ENCODE measurements around the gene PRKD1.
"Not testable (repeated sequence)": the region's sequence is repeated elsewhere in the genome, so short reads cannot be mapped to it uniquely, and the experiment has no call there.

Gene PRKD1

GRCh38 chr14:29868000-29868399 is 59.6 kb downstream of the PRKD1 start:
- WGBS, 2 experiments: 79 to 90% methylated on average over 3 of the region's 3 CpGs
- no peak overlapping the region for H3K27ac ChIP-seq (ENCODE audit: insufficient read depth, low read depth, low read length, poor library complexity, severe bottlenecking)
- H3K4me3 ChIP-seq (ENCODE audit: insufficient read depth, low read depth, low read length): no peak overlapping the region
- H3K27me3 ChIP-seq (ENCODE audit: control insufficient read depth, insufficient read depth, low read length, poor library complexity, severe bottlenecking): no peaks in the 10 kb centered on the region
- no peaks in the 10 kb centered on the region for H3K9me3 ChIP-seq (ENCODE audit: control insufficient read depth, low read length)
- H3K4me1 ChIP-seq (ENCODE audit: control insufficient read depth, insufficient read depth, low read length): no peaks in the 10 kb centered on the region
- H3K36me3 ChIP-seq (ENCODE audit: control insufficient read depth, insufficient read depth, low read length): no peaks in the 10 kb centered on the region

GRCh38 chr14:29865299-29865698 is 62.3 kb downstream of the PRKD1 start:
- Histone ChIP-seq H3K9me3 (ENCODE audit: control insufficient read depth, low read length) (no peaks in the 10 kb centered on the region), H3K4me3 (ENCODE audit: insufficient read depth, low read depth, low read length) (no peak overlapping the region), H3K27ac (ENCODE audit: insufficient read depth, low read depth, low read length, poor library complexity, severe bottlenecking) (no peak overlapping the region), H3K4me1 (ENCODE audit: control insufficient read depth, insufficient read depth, low read length) (no peaks in the 10 kb centered on the region), H3K36me3 (ENCODE audit: control insufficient read depth, insufficient read depth, low read length) (no peaks in the 10 kb centered on the region), H3K27me3 (ENCODE audit: control insufficient read depth, insufficient read depth, low read length, poor library complexity, severe bottlenecking) (no peaks in the 10 kb centered on the region)
- 80 to 97% methylated on average over 2 of the region's 2 CpGs for WGBS, 2 experiments

- Histone ChIP-seq H3K4me1 (ENCODE audit: control insufficient read depth, insufficient read depth, low read length) (no peaks in the 10 kb centered on the region), H3K9me3 (ENCODE audit: control insufficient read depth, low read length) (no peaks in the 10 kb centered on the region), H3K4me3 (ENCODE audit: insufficient read depth, low read depth, low read length) (no peak overlapping the region), H3K36me3 (ENCODE audit: control insufficient read depth, insufficient read depth, low read length) (no peaks in the 10 kb centered on the region), H3K27me3 (ENCODE audit: control insufficient read depth, insufficient read depth, low read length, poor library complexity, severe bottlenecking) (no peaks in the 10 kb centered on the region), H3K27ac (ENCODE audit: insufficient read depth, low read depth, low read length, poor library complexity, severe bottlenecking) (no peak overlapping the region)
- 84 to 91% methylated on average over 2 of the region's 2 CpGs for WGBS, 2 experiments
Measured at GRCh38 chr14:29861996-29862395, 65.7 kb downstream of the PRKD1 start.

- Histone ChIP-seq H3K4me1 (ENCODE audit: control insufficient read depth, insufficient read depth, low read length) (no peaks in the 10 kb centered on the region), H3K27me3 (ENCODE audit: control insufficient read depth, insufficient read depth, low read length, poor library complexity, severe bottlenecking) (no peaks in the 10 kb centered on the region), H3K9me3 (ENCODE audit: control insufficient read depth, low read length) (no peaks in the 10 kb centered on the region), H3K27ac (ENCODE audit: insufficient read depth, low read depth, low read length, poor library complexity, severe bottlenecking) (no peak overlapping the region), H3K36me3 (ENCODE audit: control insufficient read depth, insufficient read depth, low read length) (no peaks in the 10 kb centered on the region), H3K4me3 (ENCODE audit: insufficient read depth, low read depth, low read length) (no peak overlapping the region)
- 94 to 95% methylated on average over 3 of the region's 3 CpGs for WGBS, 2 experiments
Measured at GRCh38 chr14:29858299-29858698, 69.3 kb downstream of the PRKD1 start.

- H3K9me3 ChIP-seq (ENCODE audit: control insufficient read depth, low read length): no peaks in the 10 kb centered on the region
- H3K36me3 ChIP-seq (ENCODE audit: control insufficient read depth, insufficient read depth, low read length): no peaks in the 10 kb centered on the region
- 100% methylated on average over 1 to 3 of the region's 3 CpGs for WGBS, 2 experiments
- H3K4me3 ChIP-seq (ENCODE audit: insufficient read depth, low read depth, low read length): no peak overlapping the region
- no peaks in the 10 kb centered on the region for H3K27me3 ChIP-seq (ENCODE audit: control insufficient read depth, insufficient read depth, low read length, poor library complexity, severe bottlenecking)
- no peaks in the 10 kb centered on the region for H3K4me1 ChIP-seq (ENCODE audit: control insufficient read depth, insufficient read depth, low read length)
- no peak overlapping the region for H3K27ac ChIP-seq (ENCODE audit: insufficient read depth, low read depth, low read length, poor library complexity, severe bottlenecking)
Measured at GRCh38 chr14:29857551-29857950, 70.1 kb downstream of the PRKD1 start.

- Histone ChIP-seq H3K4me3 (ENCODE audit: insufficient read depth, low read depth, low read length) (no peak overlapping the region), H3K27ac (ENCODE audit: insufficient read depth, low read depth, low read length, poor library complexity, severe bottlenecking) (no peak overlapping the region), H3K9me3 (ENCODE audit: control insufficient read depth, low read length) (no peaks in the 10 kb centered on the region), H3K27me3 (ENCODE audit: control insufficient read depth, insufficient read depth, low read length, poor library complexity, severe bottlenecking) (no peaks in the 10 kb centered on the region), H3K36me3 (ENCODE audit: control insufficient read depth, insufficient read depth, low read length) (no peaks in the 10 kb centered on the region), H3K4me1 (ENCODE audit: control insufficient read depth, insufficient read depth, low read length) (no peaks in the 10 kb centered on the region)
- 88 to 92% methylated on average over 4 of the region's 4 CpGs for WGBS, 2 experiments
Measured at GRCh38 chr14:29856516-29856915, 71.1 kb downstream of the PRKD1 start.

GRCh38 chr14:29853691-29854090 is 74.0 kb downstream of the PRKD1 start:
- not testable (repeated sequence) for H3K4me1 ChIP-seq (ENCODE audit: control insufficient read depth, insufficient read depth, low read length); H3K9me3 ChIP-seq (ENCODE audit: control insufficient read depth, low read length); H3K4me3 ChIP-seq (ENCODE audit: insufficient read depth, low read depth, low read length); H3K27me3 ChIP-seq (ENCODE audit: control insufficient read depth, insufficient read depth, low read length, poor library complexity, severe bottlenecking); H3K27ac ChIP-seq (ENCODE audit: insufficient read depth, low read depth, low read length, poor library complexity, severe bottlenecking); H3K36me3 ChIP-seq (ENCODE audit: control insufficient read depth, insufficient read depth, low read length)
- 86 to 100% methylated on average over 1 to 2 of the region's 2 CpGs for WGBS, 2 experiments

- 98 to 100% methylated on average over 2 of the region's 2 CpGs for WGBS, 2 experiments
Measured at GRCh38 chr14:29853272-29853671, 74.4 kb downstream of the PRKD1 start.

GRCh38 chr14:29851397-29851796 is 76.2 kb downstream of the PRKD1 start:
- Histone ChIP-seq H3K4me1 (ENCODE audit: control insufficient read depth, insufficient read depth, low read length) (no peaks in the 10 kb centered on the region), H3K36me3 (ENCODE audit: control insufficient read depth, insufficient read depth, low read length) (no peaks in the 10 kb centered on the region), H3K9me3 (ENCODE audit: control insufficient read depth, low read length) (no peaks in the 10 kb centered on the region), H3K27ac (ENCODE audit: insufficient read depth, low read depth, low read length, poor library complexity, severe bottlenecking) (no peak overlapping the region), H3K27me3 (ENCODE audit: control insufficient read depth, insufficient read depth, low read length, poor library complexity, severe bottlenecking) (no peaks in the 10 kb centered on the region), H3K4me3 (ENCODE audit: insufficient read depth, low read depth, low read length) (no peak overlapping the region)
- 88 to 98% methylated on average over 3 of the region's 3 CpGs for WGBS, 2 experiments

More at GRCh38 chr14:29853272-29853671, 74.4 kb downstream of the PRKD1 start:
- Histone ChIP-seq H3K36me3 (ENCODE audit: control insufficient read depth, insufficient read depth, low read length) (no peaks in the 10 kb centered on the region), H3K9me3 (ENCODE audit: control insufficient read depth, low read length) (no peaks in the 10 kb centered on the region), H3K4me1 (ENCODE audit: control insufficient read depth, insufficient read depth, low read length) (no peaks in the 10 kb centered on the region), H3K27ac (ENCODE audit: insufficient read depth, low read depth, low read length, poor library complexity, severe bottlenecking) (no peak overlapping the region), H3K4me3 (ENCODE audit: insufficient read depth, low read depth, low read length) (no peak overlapping the region), H3K27me3 (ENCODE audit: control insufficient read depth, insufficient read depth, low read length, poor library complexity, severe bottlenecking) (no peaks in the 10 kb centered on the region)

GRCh38 chr14:29847056-29847380 is 80.6 kb downstream of the PRKD1 start:
- H3K36me3 ChIP-seq (ENCODE audit: control insufficient read depth, insufficient read depth, low read length): no peaks in the 10 kb centered on the region
- no peaks in the 10 kb centered on the region for H3K4me1 ChIP-seq (ENCODE audit: control insufficient read depth, insufficient read depth, low read length)
- no peak overlapping the region for H3K4me3 ChIP-seq (ENCODE audit: insufficient read depth, low read depth, low read length)
- H3K9me3 ChIP-seq (ENCODE audit: control insufficient read depth, low read length): no peaks in the 10 kb centered on the region
- no peak overlapping the region for H3K27ac ChIP-seq (ENCODE audit: insufficient read depth, low read depth, low read length, poor library complexity, severe bottlenecking)
- H3K27me3 ChIP-seq (ENCODE audit: control insufficient read depth, insufficient read depth, low read length, poor library complexity, severe bottlenecking): no peaks in the 10 kb centered on the region

GRCh38 chr14:29846339-29847055 is 81.2 kb downstream of the PRKD1 start:
- 91 to 92% methylated on average over 2 of the region's 2 CpGs for WGBS, 2 experiments

More at GRCh38 chr14:29846339-29847055, 81.2 kb downstream of the PRKD1 start:
- Histone ChIP-seq H3K27me3 (ENCODE audit: control insufficient read depth, insufficient read depth, low read length, poor library complexity, severe bottlenecking) (no peaks in the 10 kb centered on the region), H3K27ac (ENCODE audit: insufficient read depth, low read depth, low read length, poor library complexity, severe bottlenecking) (no peak overlapping the region), H3K36me3 (ENCODE audit: control insufficient read depth, insufficient read depth, low read length) (no peaks in the 10 kb centered on the region), H3K9me3 (ENCODE audit: control insufficient read depth, low read length) (no peaks in the 10 kb centered on the region), H3K4me1 (ENCODE audit: control insufficient read depth, insufficient read depth, low read length) (no peaks in the 10 kb centered on the region), H3K4me3 (ENCODE audit: insufficient read depth, low read depth, low read length) (no peak overlapping the region)

All from ectodermal cell (in vitro differentiated cells).